Endothelial cell of umbilical vein (primary cell): ENCODE results near the gene PLPPR3.

Experiments used
- CTCF ChIP-seq, 2 donors: IDR thresholded peaks; 1 replicate in 1 of 2; 2 replicates in 1 of 2; pipeline ENCODE4 v1.5.1; 2011; ENCODE audit warnings: low read length in 2 of 2, mild to moderate bottlenecking in 2 of 2, moderate library complexity in 2 of 2, control low read depth in 1 of 2, inconsistent platforms in 1 of 2, low read depth in 1 of 2; ENCODE audit not compliant: insufficient read depth in 1 of 2; ENCODE audit errors: extremely low read depth in 1 of 2
- EZH2 ChIP-seq: IDR thresholded peaks from 2 replicates; pipeline ENCODE4 v1.6.1; 2012; ENCODE audit warnings: borderline replicate concordance, low read depth, mild to moderate bottlenecking, moderate library complexity, low read length, inconsistent platforms; ENCODE audit not compliant: severe bottlenecking
- JUN ChIP-seq: IDR thresholded peaks from 2 replicates; pipeline ENCODE4 v1.6.1; 2011; ENCODE audit warnings: borderline replicate concordance, low read depth; ENCODE audit not compliant: insufficient read length, insufficient read depth
- MYC ChIP-seq: IDR thresholded peaks from one replicate; pipeline ENCODE4 v1.6.1; 2011; ENCODE audit warnings: mild to moderate bottlenecking, low read depth, low read length
- POLR2A ChIP-seq: IDR thresholded peaks from 2 replicates; pipeline ENCODE4 v1.6.1; 2012; ENCODE audit warnings: low read depth, mild to moderate bottlenecking, control low read depth, low read length
- POLR2AphosphoS5 ChIP-seq: IDR thresholded peaks from 2 replicates; pipeline ENCODE4 v1.6.1; 2012; ENCODE audit warnings: low read depth, mild to moderate bottlenecking, control low read depth, low read length, moderate library complexity; ENCODE audit not compliant: insufficient read depth
- TF ChIP-seq, protein P1 (sequence below): IDR thresholded peaks from 2 replicates; pipeline ENCODE4 v1.6.1; 2011; ENCODE audit not compliant: insufficient read depth, insufficient read length

DNA sequence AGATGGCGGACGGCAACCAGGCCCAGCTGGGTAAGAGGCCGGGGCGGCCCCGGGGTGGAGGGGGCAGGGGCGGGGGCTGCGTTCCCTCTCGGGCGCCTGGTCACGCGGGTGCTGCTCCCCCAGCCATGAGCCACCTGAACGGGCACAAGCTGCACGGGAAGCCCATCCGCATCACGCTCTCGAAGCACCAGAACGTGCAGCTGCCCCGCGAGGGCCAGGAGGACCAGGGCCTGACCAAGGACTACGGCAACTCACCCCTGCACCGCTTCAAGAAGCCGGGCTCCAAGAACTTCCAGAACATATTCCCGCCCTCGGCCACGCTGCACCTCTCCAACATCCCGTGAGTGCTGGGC lies 13.4 kb downstream of the PLPPR3 start:
- TF ChIP-seq, protein P1, sequence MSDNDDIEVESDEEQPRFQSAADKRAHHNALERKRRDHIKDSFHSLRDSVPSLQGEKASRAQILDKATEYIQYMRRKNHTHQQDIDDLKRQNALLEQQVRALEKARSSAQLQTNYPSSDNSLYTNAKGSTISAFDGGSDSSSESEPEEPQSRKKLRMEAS: no peak
- TF ChIP-seq CTCF (IDR thresholded peaks at IDR 0.05; ENCODE audit: extremely low read depth in 1 of 2, insufficient read depth in 1 of 2, low read depth in 1 of 2, low read length in 2 of 2): no peak
- TF ChIP-seq POLR2A: no peak
- TF ChIP-seq EZH2: no peak
- no peak for TF ChIP-seq JUN
- peak; percentile 5 for TF ChIP-seq POLR2AphosphoS5
- TF ChIP-seq MYC: no peak
